Measurements from ENCODE around the gene CNOT4.

Gene CNOT4

GRCh38 chr7:135391514-135391913 lies 118.4 kb downstream of the CNOT4 start:
- DNase-seq = no peak

GRCh38 chr7:135390829-135391228 lies 119.1 kb downstream of the CNOT4 start:
- no peak for DNase-seq

GRCh38 chr7:135389971-135390370 lies 119.9 kb downstream of the CNOT4 start:
- no peak for DNase-seq

GRCh38 chr7:135388616-135389015 lies 121.3 kb downstream of the CNOT4 start:
- no peak for DNase-seq

- DNase-seq = no peak
Measured at GRCh38 chr7:135386776-135387175, 123.1 kb downstream of the CNOT4 start.

GRCh38 chr7:135386181-135386580 lies 123.7 kb downstream of the CNOT4 start:
- no peak for DNase-seq

- DNase-seq = no peak
Measured at GRCh38 chr7:135385209-135385608, 124.7 kb downstream of the CNOT4 start.

- DNase-seq = no peak
Measured at GRCh38 chr7:135383525-135384175, 126.3 kb downstream of the CNOT4 start.

- no peak for DNase-seq
Measured at GRCh38 chr7:135382173-135382572, 127.7 kb downstream of the CNOT4 start.

GRCh38 chr7:135381369-135381768 lies 128.5 kb downstream of the CNOT4 start:
- DNase-seq = no peak

GRCh38 chr7:135380351-135380750 lies 129.6 kb downstream of the CNOT4 start:
- DNase-seq = no peak

GRCh38 chr7:135377171-135377570 lies 132.7 kb downstream of the CNOT4 start:
- no peak for DNase-seq

- DNase-seq = no peak
Measured at GRCh38 chr7:135375908-135376699, 133.8 kb downstream of the CNOT4 start.

GRCh38 chr7:135374736-135375135 lies 135.2 kb downstream of the CNOT4 start:
- no peak for DNase-seq

- no peak for DNase-seq
Measured at GRCh38 chr7:135372222-135372621, 137.7 kb downstream of the CNOT4 start.

GRCh38 chr7:135370656-135371055 lies 139.2 kb downstream of the CNOT4 start:
- DNase-seq = no peak

GRCh38 chr7:135369405-135369804 lies 140.5 kb downstream of the CNOT4 start:
- DNase-seq = no peak

GRCh38 chr7:135368416-135369186 lies 141.3 kb downstream of the CNOT4 start:
- no peak for DNase-seq

- DNase-seq = no peak
Measured at GRCh38 chr7:135366843-135367508, 142.9 kb downstream of the CNOT4 start.

- no peak for DNase-seq
Measured at GRCh38 chr7:135365721-135366120, 144.2 kb downstream of the CNOT4 start.

- no peak for DNase-seq
Measured at GRCh38 chr7:135364206-135364605, 145.7 kb downstream of the CNOT4 start.

GRCh38 chr7:135362871-135363270 lies 147.0 kb downstream of the CNOT4 start:
- no peak for DNase-seq

GRCh38 chr7:135361788-135362187 lies 148.1 kb downstream of the CNOT4 start:
- DNase-seq = no peak

Data from right hindlimb (tissue), 1 donor.